ENCODE measurements around the gene CAMK1D.

The CAMK1D gene

DNA sequence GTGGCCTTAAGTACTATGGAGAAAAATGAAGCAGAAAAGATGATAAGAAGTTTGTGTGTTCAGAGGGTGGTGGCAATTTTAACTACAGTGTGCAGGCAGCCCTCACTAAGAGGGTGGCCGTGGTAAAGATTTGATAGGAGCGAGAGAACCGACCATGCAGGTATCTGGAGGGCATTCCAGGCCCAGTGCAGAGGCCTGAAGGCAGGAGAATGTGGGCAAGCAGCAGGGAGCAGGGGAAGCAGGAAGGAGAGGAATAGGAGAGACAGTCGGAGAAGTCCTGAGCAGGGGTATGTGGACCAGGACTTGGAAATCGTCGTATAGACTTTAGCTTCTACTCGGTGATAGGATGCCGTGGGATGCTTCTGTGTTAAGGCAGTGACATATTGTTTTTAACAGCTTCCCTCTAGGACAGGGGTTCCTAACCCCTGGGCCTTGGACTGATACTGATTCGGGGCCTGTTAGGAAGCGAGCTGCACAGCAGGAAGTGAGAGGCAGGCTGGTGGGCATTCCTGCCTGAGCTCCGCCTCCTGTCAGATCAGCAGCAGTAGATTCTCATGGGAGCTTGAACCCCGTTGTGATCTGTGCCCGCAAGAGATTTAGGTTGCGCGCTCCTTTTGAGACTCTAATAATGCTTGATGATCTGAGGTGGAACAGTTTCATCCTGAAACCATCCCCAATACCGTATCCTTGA lies 425.0 kb downstream of the CAMK1D start:
- DNase-seq = no peak

DNA sequence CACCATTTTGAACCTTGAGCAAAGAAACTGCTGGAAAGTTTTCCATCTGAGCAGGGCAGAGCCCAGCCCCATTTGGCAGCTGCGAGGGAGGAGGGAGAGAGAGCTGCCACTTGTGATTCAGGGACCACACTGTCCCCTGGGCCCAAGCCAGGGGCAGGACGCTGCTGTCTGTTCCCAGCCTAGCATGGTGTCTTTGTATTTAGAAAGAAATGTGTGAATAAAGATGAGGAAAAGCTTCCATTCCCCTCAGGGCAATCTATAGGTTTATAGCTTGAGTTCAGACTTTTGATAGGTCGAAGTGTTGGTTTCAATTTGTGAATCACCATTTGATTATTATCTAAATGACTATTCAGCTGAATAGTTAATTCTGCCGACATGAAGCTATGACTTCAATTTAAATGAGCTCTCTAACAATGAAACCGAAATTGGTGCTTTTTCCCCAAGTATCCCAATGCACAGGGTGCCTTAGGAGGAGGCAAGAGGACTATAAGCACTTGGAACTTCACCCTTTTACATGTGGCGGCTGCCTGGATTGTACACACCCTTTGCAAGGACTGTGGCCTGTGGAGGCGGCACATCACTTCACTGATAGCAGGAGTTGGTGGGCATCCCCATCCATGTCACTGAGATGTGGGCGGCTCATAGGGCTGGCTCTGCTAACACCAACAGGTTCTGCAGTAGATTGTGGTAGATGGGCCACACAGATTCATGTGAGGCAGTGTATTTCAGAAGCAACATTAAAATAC lies 428.7 kb downstream of the CAMK1D start:
- DNase-seq = no peak

DNA sequence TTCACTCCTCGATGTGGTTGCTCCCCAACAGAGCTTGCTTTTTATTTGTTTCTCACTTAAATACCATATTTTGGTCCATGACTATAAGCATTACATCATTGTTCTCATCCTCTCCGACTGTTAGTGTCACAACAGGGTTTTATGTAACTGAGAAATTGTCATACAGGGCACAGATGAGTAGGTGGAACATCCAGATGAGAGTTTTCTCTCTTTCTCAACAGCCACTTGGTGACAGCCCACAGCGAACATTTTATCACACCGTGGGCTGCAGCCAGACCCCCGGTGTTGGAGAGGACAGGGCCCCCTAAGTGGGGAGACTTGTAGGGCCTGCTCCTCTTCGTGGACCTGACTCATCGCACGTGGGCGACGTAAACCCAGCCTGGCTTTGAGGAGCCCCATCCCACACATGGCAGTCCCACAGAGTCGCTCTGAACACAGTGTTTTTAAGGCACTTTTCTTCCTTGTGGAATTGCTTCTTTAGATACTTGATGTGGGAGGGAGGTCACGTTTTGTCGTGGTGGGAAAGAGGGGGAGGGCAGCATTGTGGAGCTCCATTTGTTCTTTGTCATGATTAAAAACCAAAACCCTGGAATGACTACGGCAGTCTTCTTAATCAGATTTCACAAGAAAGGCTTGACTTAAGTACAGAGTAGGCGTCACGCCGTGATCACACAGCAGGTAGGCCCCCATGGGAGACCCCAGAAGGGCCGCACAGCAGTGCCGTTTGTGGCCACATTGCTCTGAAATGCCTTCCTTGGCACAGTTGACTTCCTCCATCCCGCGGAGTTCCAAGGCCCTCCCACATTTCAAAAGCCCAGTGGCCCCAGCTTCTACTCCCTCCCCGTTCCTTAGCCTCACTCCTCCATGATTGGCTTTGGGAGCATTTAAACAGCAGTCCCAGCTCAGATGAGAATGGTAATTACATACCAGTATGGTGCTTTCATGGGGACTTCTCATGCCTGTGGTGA lies 431.6 kb downstream of the CAMK1D start:
- DNase-seq = no peak

DNA sequence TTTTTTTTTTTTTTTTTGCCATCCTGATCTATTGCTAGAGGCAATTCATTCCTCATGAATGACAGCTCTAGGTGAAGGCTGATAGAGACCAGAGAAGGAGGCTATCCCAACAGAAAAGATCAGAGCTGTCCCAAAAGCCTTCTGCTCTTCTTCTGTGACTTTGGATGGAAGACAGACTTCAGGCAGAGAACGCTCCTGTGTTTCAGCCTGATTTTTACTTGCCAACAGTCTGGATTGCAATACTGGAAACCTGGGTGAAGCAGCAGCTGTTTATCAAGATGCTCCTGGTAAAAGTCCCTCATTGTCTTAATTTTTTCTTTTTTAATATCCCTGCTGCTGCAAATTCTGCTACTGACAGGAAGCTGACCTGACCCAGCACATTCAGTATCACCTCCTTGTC lies 432.6 kb downstream of the CAMK1D start:
- no peak for DNase-seq

DNA sequence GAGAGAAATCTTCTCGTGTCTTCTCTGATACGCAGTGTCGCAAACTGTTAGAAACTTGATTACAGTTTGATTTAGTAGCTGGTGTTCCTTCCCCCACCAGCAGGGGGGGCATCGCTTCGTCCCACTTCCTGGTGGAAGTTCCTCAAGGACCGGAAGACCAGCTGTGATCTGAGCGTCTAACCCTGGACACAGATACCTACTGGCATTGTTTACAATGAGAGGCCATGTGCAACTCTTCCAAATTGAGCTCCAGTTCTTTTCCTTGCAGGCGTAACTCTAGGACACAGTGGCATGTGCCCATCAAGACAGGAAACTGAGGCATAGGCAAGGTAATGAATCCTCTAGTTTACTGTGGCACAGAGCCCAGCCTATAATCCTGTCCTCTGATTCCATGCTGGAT lies 433.2 kb downstream of the CAMK1D start:
- DNase-seq = peak in 2 of 4 experiments; percentile 4 to 8

DNA sequence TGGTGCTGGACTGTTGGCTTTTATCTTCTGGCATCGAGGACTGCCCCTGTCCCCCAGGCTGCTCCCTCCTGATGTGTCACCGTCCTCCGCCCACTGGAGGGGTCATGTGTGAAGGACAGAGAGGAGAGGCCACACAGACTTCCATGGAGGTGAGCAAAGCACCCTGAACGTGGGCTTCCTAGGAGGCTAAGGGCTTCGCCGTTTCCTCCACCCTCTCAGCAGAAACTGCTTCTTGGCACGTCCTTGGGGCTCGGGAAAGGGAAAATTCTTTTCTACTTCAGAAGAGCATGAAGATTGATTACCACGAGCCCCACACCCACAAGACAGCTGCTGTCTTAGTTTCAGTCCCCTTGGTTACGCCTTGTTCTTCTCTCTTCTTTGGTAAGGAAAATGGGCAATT lies 433.9 kb downstream of the CAMK1D start:
- no peak for DNase-seq

DNA sequence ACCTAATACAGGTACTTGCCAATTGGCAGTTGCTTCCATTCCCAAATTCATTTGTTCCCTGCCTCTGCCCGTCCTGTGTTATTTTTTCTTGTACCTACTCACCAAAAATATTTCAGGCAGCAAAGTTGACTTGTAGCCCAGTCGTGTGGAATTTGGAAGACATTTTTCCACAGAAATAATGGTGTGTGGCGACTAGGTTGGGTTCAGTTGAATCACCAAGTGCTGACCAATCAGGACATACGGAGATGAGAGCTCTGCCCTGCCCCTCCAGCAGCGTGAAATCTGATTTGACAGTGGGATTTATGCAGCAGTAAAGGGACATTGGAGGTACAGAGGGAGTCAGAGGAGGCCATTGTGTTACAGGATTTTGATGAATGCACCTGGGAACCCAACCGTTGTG lies 435.3 kb downstream of the CAMK1D start:
- DNase-seq = no peak

DNA sequence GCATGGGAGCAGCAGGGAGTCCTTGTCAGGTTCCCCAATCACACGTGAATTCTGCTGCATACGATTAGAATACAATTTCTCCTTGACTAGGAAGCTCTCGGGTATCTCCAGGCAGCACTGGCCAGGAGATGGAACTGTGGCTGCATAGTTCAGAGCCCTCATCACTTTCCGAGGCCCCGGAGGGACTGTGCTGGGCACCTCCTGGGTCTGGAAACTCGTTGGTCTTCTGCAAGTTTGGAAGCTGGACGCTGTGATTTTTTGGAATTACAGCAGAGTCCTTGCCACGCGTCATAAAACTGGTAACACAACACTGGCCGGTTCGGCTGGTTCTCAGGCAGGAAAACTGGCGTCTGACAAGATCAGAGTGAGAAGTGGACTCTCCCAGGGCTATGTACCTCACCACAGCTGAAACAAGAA lies 436.1 kb downstream of the CAMK1D start:
- DNase-seq = no peak

DNA sequence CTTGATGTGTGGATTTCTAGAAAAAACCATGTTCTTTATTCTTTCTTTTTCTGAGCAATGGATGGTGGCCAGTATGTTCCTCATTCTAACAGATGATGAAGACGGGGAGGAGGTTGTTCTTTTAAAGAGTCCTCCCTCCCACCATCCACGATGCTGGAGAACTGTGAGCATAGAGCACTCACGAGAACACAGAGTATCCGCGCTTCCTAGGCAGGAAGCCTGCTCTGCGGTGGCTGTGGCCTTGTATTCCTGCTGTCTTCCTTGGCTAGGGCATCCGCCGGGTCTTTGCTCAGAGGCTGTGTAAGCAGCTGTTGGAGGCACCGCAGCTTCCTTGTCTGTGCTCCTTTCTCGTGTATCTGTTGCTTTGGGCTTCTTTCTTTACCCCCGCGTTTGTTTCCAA lies 437.9 kb downstream of the CAMK1D start:
- no peak for DNase-seq

DNA sequence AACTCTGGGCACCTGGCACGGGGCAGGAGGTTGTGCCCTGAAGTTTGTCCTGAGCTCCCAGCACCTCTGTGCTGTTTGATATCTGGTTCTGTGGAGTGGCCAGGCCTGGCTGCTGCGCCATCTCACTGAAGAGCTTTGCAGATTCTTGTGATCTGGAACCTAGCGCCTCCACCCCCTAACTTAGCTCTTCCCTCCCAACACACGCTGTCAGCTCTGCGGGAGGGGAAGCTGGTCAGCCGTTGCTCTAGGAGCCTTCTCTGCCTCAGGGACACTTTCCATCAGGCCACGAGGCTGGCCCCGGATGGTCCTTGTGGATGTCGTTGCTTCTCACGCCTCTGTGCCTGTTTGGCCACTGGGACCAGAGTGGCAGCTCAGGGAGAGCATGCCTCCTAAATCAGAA lies 438.9 kb downstream of the CAMK1D start:
- DNase-seq = no peak

DNA sequence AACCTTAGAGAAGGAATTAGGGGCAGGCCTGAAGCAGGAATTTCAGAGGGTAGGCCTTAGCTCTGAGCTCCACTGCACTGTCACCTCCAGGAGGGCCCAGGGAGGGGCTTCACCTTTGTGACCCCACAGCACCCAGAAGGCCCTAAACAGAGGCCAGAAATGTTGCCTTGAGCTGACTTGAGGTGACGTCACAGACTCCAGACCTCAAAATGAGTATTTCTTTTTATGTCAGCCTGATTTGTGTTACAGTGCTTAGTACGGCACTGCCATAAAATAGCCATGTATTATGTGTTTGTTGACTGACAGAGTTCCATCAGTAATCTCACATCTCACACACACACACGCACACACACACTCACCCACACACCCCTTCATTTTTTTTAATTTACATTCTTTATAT lies 440.9 kb downstream of the CAMK1D start:
- DNase-seq = no peak

DNA sequence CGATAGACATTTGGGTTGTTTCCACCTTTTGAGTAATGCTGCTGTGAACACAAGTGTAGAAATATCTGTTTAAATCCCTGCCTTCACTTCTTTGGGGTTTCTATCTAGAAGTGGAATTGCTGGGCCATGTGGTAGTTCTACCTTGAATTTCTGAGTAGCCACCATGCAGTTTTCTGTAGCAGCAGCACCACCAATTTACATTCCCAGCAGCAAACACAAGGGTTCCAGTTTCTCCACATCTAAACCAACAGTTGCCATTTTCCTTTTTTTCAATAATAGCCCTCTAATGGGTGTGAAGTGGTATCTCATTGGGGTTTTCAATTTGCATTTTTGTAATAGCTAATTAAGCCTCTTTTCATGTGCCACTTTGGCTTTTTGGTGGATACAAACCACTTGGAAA lies 442.4 kb downstream of the CAMK1D start:
- DNase-seq = no peak

DNA sequence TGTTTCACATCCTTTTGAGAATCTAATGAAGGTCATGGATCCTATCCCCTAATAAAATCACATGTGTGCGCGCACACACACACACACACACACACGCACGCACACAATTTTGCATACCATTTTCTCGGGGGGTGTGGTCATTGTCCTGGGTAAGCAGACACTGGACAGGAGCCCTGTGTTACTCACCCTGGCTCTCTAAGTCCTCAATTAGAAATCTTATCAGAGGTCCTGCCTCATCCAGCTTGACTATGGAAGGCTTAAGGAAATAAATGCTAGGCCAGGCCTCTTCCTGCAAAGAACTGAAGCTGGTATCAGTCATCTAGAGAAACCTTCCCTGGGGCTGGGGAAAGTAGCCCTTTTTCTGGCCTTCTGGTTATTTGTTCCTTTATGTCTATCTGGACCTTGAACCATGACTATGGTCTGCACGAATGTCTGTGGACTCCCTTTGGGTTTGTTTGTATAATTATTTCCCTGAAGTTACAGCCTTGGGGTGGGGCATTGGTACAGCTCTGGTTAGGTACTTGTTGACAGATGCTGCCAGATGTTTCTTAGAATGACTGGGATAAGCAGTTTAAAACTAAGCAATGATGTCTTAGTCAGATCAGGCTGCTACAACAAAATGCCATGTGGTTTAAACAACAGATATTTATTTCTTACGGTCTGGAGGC lies 443.7 kb downstream of the CAMK1D start:
- DNase-seq = no peak

DNA sequence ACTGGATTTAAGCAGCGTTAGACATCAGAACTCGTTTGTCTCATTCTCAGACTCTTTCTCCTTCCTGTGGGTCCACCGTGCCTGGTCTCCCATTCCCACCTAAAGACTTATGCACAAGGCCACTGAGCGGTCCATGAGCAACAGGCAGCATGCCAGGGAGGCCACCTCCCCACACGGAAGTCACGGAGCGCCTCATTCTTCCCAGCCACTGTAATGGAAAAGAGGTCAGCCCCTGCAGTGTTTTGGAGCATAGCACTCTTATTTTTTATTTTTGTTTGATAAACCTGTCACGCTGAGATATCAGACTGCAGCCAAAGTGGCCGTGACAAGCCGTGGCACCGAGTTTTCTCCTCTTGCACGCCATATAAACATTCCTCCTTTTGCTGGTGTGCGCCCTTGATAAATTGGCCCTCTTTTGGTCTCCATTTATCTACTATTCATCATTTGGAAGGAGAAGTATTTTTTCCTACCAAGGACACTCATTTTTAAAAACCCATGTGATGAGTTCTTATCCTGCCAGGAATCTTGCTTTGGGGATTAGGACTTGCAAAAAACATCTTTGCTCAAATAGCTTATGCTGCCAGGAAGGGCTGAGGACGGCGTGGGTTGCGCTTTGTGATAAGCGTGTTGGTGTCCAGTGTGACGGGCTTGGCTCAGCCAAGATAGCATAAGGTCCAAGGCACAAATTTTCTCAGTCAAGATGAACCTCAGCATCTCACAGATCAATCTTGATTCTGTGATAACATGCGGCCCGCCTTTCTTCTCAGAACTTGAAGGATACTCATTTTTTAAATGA lies 446.2 kb downstream of the CAMK1D start:
- DNase-seq = no peak

DNA sequence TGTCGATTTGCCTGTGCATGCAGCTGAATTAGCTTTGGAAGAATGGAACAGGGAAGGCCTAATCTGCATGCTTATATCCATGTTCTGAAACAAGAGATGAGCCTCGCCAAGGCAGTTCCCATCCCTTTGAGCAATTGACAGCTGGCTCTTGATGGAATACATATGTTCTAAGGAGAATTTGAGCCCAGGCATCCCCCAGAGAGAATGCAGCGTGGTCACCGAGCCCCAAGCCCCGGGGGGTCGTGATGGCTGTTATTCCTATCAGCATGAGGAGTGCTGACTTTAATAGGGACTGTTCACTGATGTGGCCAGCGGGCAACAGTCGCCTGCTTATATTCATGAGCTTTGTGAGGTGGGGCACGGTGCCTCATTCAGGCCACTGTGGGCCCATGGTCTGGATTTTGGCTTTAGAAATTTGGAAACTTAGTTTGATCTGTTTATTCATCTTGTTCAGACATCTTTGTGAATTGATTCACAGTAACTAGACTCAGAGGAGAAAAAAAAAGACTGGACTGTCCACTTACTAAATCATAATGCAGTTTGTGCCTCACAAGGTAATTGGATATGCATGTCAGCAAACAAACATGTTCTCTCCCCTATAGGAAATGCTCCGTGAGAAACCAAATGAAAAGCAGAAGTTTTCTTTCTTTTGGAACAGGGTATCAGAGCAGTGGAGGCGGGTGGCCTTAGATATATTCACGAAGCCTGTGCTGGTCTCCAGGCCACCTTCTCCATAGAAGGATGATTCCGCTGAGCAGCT lies 447.2 kb downstream of the CAMK1D start:
- no peak for DNase-seq

DNA sequence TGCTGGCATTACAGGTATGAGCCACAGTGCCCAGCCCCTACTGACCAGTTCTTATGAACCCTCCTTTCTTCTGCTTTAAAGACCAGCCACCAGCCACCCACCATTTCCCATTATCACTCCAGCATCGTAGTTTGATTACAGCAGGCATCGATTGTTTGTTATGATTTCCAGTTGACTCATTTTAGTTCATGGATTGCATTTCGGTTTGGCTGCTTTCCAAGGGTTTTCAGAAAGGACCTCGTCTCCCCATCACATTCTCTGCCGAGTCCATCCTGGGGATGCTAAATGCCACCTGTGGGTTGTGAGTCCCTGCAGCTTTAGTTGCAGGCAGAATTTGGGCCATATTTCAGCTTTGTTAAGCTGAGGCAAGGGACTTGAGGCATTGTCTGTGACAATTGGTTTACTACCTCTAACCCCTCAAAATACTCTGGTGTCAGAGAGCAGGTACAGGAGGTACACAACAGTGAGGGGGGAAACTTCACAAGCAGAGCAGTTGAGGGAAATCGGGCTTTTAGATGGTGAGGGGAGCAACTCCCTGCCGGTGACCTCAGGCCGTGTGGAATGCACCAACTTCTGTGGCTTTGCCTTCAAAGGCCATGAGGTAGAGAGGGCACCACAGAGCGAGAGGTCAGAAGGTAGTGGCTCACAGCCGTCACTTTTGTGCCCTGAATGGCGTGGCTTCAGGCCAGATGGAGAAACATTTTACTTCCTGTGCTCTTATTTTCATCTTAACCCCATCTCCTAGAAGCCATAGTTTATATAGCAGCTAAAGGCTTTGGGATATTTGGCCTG lies 448.3 kb downstream of the CAMK1D start:
- no peak for DNase-seq

DNA sequence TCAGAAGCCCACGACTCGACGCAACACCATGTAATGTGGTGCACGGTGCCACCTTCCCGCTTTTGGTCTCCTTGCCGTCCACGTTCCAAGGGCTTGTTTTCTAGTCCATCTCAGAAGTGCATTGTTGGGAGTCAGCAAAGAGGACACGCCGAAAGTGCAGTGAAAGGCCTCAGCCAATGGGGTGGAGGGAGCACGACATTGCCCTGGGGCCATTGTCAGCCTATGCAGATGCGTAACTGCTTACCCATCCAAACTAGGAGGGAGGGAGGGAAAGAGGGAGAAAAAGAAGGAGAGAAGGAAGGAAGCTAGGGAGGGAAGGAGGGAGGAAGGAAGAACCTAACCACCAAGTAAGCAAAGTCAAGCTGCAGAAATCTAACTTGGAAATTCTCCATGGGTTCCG lies 449.8 kb downstream of the CAMK1D start:
- no peak for DNase-seq

DNA sequence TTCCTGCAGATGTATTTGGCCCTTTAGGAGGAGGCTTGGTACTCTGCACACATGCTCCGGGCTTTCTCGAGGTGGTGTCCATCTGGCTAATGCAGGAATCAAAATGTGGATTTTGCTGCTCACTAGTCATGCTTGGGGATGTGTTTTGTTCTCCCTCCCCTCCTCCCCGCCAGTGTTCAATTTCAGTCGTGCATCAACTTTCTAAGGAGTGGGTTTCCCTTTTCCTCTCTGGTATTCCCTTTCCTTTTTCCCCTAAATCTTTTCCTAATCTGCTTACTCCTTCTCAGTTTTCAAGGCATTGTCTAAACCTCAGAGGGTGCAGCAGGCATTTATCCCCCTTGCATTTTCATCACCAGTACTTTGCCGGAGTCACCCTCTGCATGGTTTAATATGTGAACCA lies 450.4 kb downstream of the CAMK1D start:
- DNase-seq = no peak

DNA sequence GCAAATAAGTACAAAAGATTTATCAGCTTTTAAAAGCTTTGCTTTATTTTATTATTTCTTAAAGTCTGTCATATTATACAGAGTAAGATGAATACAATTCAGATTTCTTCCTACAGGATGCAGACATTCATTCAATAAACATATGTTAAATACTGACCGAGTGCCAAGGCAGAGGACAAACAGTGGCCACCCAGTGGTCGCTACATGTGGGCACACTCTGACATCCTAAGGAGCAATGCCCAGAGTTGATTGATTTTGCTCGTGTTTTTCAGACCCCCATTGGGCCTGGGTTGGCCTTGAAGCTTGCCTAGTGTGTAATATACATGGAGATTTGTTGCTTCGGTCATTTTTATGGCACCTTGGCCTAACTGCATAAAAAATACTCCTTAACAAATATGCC lies 451.0 kb downstream of the CAMK1D start:
- DNase-seq = no peak
